Type B pancreatic cell (in vitro differentiated cells): ENCODE measurements around the gene EEF1E1. TPM values are rescaled to one million over a fixed set of nuclear protein-coding genes. Genes with fewer than 3 reads are reported as not detected.

ENCODE experiments used
- DNase-seq: peaks from one replicate; pipeline ENCODE4 v3.0.0; 2021; ENCODE audit warnings: mixed read lengths; ENCODE audit not compliant: unreplicated experiment; ENCODE audit errors: extremely low spot score
- H3K27ac Mint-ChIP-seq: 2 replicates; pipeline ENCODE4 v1.8.0; 2021; ENCODE audit warnings: mild to moderate bottlenecking, mixed read lengths
- H3K27me3 Mint-ChIP-seq: 2 replicates; pipeline ENCODE4 v1.8.0; 2021; ENCODE audit warnings: mixed read lengths
- H3K36me3 Mint-ChIP-seq: 2 replicates; pipeline ENCODE4 v1.8.0; 2021; ENCODE audit warnings: mixed read lengths
- H3K4me1 Mint-ChIP-seq: one replicate; pipeline ENCODE4 v1.8.0; 2021; ENCODE audit warnings: mixed read lengths; ENCODE audit not compliant: unreplicated experiment
- H3K4me3 Mint-ChIP-seq: 2 replicates; pipeline ENCODE4 v1.8.0; 2021; ENCODE audit warnings: mild to moderate bottlenecking, mixed read lengths
- H3K9me3 Mint-ChIP-seq: 2 replicates; pipeline ENCODE4 v1.8.0; 2021; ENCODE audit warnings: mixed read lengths
- CTCF ChIP-seq: fragments of 200-600 bp; sonication (generic); conservative IDR thresholded peaks from 2 replicates; pipeline ENCODE4 v1.5.0; 2021; ENCODE audit warnings: antibody characterized with exemption, mild to moderate bottlenecking
- total RNA-seq: library from RNA; stranded (reverse); gene quantifications from 2 replicates; pipeline ENCODE4 v1.2.1, GENCODE V29; 2021; ENCODE audit warnings: low replicate concordance

The EEF1E1 gene
- total RNA-seq, 1 donor from 2014 or later: 37.0 TPM

GRCh38 chr6:8061736-8062135 lies 40.6 kb downstream of the EEF1E1 start:
- Mint-ChIP-seq H3K4me3 (no peak overlapping the region), H3K27me3 (no peaks in the 10 kb centered on the region), H3K4me1 (peaks cover 14% of the 10 kb centered on the region), H3K27ac (no peak overlapping the region), H3K36me3 (peaks cover 10% of the 10 kb centered on the region), H3K9me3 (no peaks in the 10 kb centered on the region)
- no peak for DNase-seq
- no peak for TF ChIP-seq CTCF

- no peak overlapping the region for H3K27ac Mint-ChIP-seq
- peaks cover 15% of the 10 kb centered on the region for H3K36me3 Mint-ChIP-seq
- H3K9me3 Mint-ChIP-seq: no peaks in the 10 kb centered on the region
- peaks cover 14% of the 10 kb centered on the region for H3K4me1 Mint-ChIP-seq
- no peak overlapping the region for H3K4me3 Mint-ChIP-seq
- no peak for TF ChIP-seq CTCF
- H3K27me3 Mint-ChIP-seq: no peaks in the 10 kb centered on the region
- DNase-seq: no peak
Measured at GRCh38 chr6:8060346-8060745, 42.0 kb downstream of the EEF1E1 start.

- no peak for DNase-seq
- Mint-ChIP-seq H3K9me3 (no peaks in the 10 kb centered on the region), H3K27ac (no peak overlapping the region), H3K4me3 (no peak overlapping the region), H3K4me1 (peaks cover 6% of the 10 kb centered on the region), H3K36me3 (peaks cover 15% of the 10 kb centered on the region), H3K27me3 (no peaks in the 10 kb centered on the region)
- TF ChIP-seq CTCF: peak; percentile 60
Measured at GRCh38 chr6:8059129-8059528, 43.2 kb downstream of the EEF1E1 start.

- H3K36me3 Mint-ChIP-seq: peaks cover 18% of the 10 kb centered on the region
- peaks cover 6% of the 10 kb centered on the region for H3K4me1 Mint-ChIP-seq
- H3K9me3 Mint-ChIP-seq: no peaks in the 10 kb centered on the region
- no peak overlapping the region for H3K4me3 Mint-ChIP-seq
- no peak for TF ChIP-seq CTCF
- DNase-seq: no peak
- H3K27ac Mint-ChIP-seq: no peak overlapping the region
- H3K27me3 Mint-ChIP-seq: no peaks in the 10 kb centered on the region
Measured at GRCh38 chr6:8057793-8058192, 44.6 kb downstream of the EEF1E1 start.

- peaks cover 6% of the 10 kb centered on the region for H3K4me1 Mint-ChIP-seq
- H3K27ac Mint-ChIP-seq: no peak overlapping the region
- H3K36me3 Mint-ChIP-seq: peaks cover 20% of the 10 kb centered on the region
- H3K9me3 Mint-ChIP-seq: no peaks in the 10 kb centered on the region
- no peak for DNase-seq
- no peak for TF ChIP-seq CTCF
- no peaks in the 10 kb centered on the region for H3K27me3 Mint-ChIP-seq
- no peak overlapping the region for H3K4me3 Mint-ChIP-seq
Measured at GRCh38 chr6:8057263-8057662, 45.1 kb downstream of the EEF1E1 start.

GRCh38 chr6:8054276-8054675 lies 48.1 kb downstream of the EEF1E1 start:
- H3K27ac Mint-ChIP-seq: no peak overlapping the region
- H3K9me3 Mint-ChIP-seq: no peaks in the 10 kb centered on the region
- H3K4me1 Mint-ChIP-seq: peaks cover 6% of the 10 kb centered on the region
- DNase-seq: no peak
- H3K36me3 Mint-ChIP-seq: peaks cover 32% of the 10 kb centered on the region
- no peak overlapping the region for H3K4me3 Mint-ChIP-seq
- H3K27me3 Mint-ChIP-seq: no peaks in the 10 kb centered on the region
- no peak for TF ChIP-seq CTCF
